Cardiac fibroblast (primary cell): ENCODE measurements around the gene ZNF276.

Experiments
- DNase-seq, 2 donors: peaks; one replicate each; pipeline versions ENCODE4 v3.0.0 to v3.0.0-alpha.2; 2010; ENCODE audit warnings: low read depth in 2 of 2
- H3K4me3 ChIP-seq, 2 donors: replicated peaks in 1 of 2; 1 replicate in 1 of 2; 2 replicates in 1 of 2; pipeline ENCODE4 v1.5.1; 2011; ENCODE audit warnings: low read depth in 2 of 2, low read length in 2 of 2, mild to moderate bottlenecking in 2 of 2, moderate library complexity in 1 of 2
- TF ChIP-seq, protein P1 (sequence below): IDR thresholded peaks from one replicate; pipeline ENCODE4 v1.5.1; 2011; ENCODE audit warnings: low read depth, mild to moderate bottlenecking, low read length, inconsistent platforms

Gene ZNF276

GRCh38 chr16:89733322-89733721, 12.0 kb downstream of the ZNF276 start:
- H3K4me3 ChIP-seq = no peak overlapping the region
- TF ChIP-seq, protein P1, sequence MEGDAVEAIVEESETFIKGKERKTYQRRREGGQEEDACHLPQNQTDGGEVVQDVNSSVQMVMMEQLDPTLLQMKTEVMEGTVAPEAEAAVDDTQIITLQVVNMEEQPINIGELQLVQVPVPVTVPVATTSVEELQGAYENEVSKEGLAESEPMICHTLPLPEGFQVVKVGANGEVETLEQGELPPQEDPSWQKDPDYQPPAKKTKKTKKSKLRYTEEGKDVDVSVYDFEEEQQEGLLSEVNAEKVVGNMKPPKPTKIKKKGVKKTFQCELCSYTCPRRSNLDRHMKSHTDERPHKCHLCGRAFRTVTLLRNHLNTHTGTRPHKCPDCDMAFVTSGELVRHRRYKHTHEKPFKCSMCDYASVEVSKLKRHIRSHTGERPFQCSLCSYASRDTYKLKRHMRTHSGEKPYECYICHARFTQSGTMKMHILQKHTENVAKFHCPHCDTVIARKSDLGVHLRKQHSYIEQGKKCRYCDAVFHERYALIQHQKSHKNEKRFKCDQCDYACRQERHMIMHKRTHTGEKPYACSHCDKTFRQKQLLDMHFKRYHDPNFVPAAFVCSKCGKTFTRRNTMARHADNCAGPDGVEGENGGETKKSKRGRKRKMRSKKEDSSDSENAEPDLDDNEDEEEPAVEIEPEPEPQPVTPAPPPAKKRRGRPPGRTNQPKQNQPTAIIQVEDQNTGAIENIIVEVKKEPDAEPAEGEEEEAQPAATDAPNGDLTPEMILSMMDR = no peak
- no peak for DNase-seq

DNA sequence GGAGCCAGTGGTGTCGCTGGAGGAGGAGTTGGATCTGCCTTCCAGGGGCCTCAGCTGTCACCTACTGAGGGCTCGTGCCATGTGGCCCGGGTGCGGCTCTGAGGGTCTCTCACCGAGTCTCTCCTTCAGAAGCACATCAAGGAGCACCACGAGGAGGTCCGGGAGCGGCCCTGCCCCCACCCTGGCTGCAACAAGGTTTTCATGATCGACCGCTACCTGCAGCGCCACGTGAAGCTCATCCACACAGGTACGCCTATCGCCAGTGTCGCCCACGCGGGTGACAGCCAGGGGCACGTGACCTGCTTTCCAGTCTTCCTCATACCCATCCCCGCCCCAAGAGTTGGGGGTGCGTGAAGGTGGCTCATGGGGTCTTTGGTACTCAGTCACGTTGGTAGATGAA, 12.5 kb downstream of the ZNF276 start:
- TF ChIP-seq, protein P1 = no peak
- DNase-seq = no peak
- H3K4me3 ChIP-seq = no peak overlapping the region

DNA sequence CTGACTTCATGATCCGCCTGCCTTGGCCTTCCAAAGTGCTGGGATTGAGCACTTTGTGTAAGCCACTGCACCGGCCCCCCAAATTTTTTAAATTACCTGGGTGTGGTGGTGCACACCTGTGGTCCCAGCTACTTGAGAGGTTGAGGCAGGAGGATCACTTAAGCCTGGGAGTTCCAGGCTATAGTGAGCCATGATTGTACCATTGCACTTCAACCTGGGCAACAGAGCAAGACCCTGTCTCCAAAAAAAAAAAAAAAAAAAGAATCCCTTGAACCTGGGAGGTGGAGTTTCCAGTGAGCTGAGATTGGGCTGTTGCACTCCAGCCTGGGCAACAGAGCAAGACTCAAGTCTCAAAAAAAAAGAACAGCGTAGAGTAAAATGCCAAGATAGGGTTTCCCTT, 15.2 kb downstream of the ZNF276 start:
- DNase-seq = no peak
- H3K4me3 ChIP-seq = no peak overlapping the region
- TF ChIP-seq, protein P1 = no peak

DNA sequence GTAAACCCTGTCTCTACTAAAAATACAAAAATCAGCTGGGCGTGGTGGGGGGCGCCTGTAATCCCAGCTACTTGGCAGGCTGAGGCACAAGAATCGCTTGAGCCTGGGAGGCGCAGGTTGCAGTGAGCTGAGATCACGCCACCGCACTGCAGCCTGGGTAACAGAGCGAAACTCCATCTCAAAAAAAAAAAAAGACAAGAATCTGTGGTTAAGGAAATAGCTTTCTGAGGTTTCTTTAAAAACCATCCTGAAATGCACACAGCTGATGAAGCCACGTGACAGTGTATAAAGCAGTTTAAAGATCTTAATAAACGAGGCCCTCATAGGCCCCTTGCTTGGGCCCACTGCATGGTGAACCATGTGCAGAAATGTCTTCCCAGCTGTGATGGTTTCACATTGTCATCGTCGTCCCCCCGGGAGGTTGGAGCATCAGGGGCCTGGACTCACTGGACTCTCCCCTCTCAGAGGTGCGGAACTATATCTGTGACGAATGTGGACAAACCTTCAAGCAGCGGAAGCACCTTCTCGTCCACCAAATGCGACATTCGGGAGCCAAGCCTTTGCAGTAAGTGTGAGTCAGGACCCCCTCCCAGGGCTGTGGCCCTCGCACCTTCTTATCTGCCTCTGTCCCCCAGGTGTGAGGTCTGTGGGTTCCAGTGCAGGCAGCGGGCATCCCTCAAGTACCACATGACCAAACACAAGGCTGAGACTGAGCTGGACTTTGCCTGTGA, 16.2 kb downstream of the ZNF276 start:
- DNase-seq = no peak
- TF ChIP-seq, protein P1 = no peak
- H3K4me3 ChIP-seq = no peak overlapping the region

DNA sequence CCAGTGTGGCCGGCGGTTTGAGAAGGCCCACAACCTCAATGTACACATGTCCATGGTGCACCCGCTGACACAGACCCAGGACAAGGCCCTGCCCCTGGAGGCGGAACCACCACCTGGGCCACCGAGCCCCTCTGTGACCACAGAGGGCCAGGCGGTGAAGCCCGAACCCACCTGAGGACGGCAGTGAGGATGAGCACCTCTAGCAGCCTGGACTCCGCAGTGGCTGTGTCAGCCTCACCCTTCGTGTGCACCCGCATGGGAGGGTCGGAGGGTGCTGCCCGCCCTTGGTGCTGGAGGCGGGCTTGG, 16.7 kb downstream of the ZNF276 start:
- no peak for DNase-seq
- no peak overlapping the region for H3K4me3 ChIP-seq
- TF ChIP-seq, protein P1 = no peak

GRCh38 chr16:89738538-89739317, 17.4 kb downstream of the ZNF276 start:
- no peak for DNase-seq
- no peak overlapping the region for H3K4me3 ChIP-seq
- TF ChIP-seq, protein P1 = no peak
